Measurements from ENCODE around the gene CCDC33.

DNA sequence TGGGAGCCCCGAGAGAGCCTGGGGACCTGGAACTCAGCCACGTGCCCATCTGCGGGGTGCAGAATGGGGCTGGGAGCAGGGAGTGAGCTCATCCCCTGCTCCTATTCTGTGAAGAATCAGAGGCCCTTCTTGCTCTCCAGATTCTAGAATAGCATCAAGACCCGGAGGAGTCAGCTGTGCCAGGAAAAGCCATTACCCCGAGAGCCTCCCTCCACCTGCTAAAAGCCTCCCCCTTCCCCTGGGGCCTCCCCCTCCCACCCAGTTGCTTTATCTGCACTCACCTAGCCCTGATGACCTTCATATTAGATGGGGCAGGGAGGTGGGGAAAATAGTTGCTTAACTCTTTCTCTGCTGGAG is 23.1 kb downstream of the CCDC33 start:
- no peak for TF ChIP-seq CTCF (IDR thresholded peaks at IDR 0.05; ENCODE audit: borderline replicate concordance, extremely low read depth, low read length, poor library complexity, severe bottlenecking)
- TF ChIP-seq EZH2 (IDR thresholded peaks at IDR 0.05; ENCODE audit: borderline replicate concordance, low read depth, low read length, severe bottlenecking): no peak

Data from DND-41 (cell line).